Measurements from ENCODE around the gene ZNF415.
"Not testable (repeated sequence)": the region's sequence is repeated elsewhere in the genome, so short reads cannot be mapped to it uniquely, and the experiment has no call there.

ZNF415 gene

DNA sequence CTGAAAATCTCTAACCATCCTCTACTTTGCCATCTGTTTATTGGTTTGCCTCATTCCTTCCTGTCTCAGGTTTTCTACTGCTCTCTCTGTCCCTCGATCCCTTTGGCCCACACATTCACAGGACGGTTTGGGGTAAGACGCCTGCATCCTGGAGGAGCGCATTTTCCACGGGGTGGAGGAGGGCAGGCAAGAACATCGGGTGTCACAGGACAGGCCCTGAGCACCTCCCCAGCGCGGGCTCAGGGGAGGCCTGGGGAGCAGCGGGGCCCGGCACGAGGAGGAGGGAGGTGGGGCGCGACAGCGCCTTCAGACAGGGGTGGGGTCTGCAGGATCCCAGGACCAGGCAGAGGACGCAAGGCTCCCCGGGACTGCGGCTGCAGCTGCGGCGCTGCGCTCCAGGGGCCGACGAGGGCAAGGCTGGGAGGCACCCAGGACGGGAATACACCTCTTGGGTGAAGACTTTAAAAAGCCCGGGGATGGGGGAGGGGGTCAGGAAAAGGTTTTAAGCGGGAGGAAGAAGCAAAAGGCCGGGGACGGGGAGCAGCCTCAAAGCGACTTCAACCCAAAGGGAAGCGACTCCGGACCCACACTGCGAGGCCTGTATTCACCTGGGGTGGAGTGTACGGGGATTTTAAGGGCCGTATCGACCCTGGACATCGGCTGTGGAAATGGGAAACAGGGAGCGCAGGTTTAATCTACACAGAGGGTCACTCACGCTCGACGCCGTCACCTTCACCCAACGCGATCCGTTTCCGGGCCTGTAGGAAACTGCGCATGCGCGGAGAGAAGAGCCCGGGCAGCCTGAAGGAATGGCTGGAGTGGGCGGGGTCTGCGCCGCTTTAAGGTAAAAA is at the start of gene ZNF415:
TSS of gene ZNF415 (minus strand) at position 770 of the 851 bp plus-strand sequence. CDS start 10,234 bp downstream, outside the sequence.
- DNase-seq: peak; percentile 65

GRCh38 chr19:53182202-53182601 is 49.5 kb upstream of the ZNF415 start:
- DNase-seq: no peak

DNA sequence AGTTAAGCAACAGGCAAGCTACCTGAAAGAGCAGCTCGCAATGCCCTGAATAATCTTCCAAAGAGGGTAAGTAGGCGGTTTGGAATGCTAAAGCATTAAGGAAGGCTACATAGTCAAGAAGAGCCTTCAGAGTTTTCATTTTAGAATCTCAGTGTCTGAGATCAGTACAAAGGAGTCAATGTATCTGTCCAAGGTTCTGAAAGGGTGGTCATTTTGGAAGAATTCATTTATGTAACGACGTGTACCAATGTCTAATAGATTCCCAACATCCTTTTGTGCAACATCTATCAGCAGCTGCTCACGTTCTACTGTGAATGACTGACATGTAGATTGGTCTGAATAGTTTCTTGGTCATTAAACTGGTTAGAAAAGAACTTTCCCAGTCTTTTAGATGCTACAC is 45.3 kb upstream of the ZNF415 start:
- no peak for DNase-seq

DNA sequence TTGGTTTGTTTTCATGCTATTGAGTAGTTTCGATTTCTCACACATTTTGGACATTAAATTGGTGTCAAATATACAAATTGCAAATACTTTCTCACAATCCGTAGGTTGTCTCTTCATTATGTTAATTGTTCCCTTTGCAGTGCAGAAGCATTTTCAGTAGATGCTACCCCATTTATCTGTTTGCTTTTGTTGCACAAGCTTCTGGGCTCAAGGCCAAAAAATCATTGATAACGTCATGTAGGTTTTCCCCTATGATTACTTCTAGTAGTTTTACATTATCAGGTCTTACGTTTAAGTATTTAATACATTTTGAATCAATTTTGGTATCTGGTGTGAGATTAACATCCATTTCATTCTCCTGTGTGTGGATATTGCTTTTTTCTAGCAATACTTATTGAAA is 40.2 kb upstream of the ZNF415 start:
- no peak for DNase-seq

DNA sequence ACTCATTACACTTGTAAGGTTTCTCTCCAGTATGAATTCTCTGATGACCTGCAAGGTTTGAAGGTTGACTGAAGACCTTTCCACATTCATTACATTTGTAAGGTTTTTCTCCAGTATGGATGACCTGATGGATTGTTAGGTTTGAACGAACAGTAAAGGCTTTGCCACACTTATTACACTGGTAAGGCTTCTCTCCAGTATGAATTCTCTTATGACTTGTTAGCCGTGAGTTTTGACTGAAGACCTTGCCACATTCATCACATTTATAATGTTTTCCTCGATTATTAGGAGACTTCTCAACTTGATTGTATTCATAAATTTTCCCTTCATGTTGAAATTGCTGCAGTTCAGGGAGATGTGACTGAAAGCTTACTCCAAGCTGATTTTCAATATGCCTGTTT is 33.0 kb upstream of the ZNF415 start:
- no peak for DNase-seq

DNA sequence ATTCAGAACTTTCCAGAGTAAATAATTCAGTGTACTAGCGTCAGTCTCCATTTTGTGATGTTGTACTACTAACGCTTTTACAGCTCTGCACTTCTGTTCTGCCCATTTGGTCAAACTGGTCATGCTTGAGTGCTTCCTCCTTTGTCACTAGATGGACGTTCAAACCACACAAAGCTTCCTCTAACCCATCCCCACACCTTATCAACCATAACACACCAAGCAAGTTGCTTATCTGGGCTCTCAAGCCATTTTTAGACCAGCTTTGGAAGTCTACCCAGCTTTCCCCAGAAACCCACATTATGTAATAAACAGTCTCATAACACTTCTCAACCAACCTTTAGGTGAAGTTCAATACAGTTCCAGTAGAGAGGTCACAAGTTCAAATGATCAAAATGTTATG is 28.4 kb upstream of the ZNF415 start:
- DNase-seq: no peak

GRCh38 chr19:53160350-53160749 is 27.6 kb upstream of the ZNF415 start:
- no peak for DNase-seq

GRCh38 chr19:53158119-53158656 is 25.5 kb upstream of the ZNF415 start:
- DNase-seq: peak; percentile 35

- no peak for DNase-seq
Measured at GRCh38 chr19:53157626-53158025, 24.9 kb upstream of the ZNF415 start.

DNA sequence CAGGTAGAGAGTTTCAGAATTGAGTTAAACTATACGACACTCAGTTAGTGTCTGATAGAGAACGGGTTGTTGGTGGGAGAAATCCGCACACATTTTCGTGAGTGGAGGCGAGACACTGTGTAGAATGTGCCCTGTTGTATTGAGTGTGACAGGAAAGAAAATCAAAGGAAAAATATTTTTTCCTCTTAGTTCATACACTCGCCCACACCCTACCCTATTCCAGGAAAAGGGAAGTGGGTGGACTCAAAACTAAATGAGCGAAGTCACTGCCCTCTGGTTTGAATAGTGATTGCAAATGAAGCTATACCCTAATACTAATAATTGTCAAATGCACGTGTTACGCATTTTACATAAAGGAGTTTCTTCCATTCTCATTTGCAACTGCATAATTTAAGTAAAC is 24.1 kb upstream of the ZNF415 start:
- no peak for DNase-seq

DNA sequence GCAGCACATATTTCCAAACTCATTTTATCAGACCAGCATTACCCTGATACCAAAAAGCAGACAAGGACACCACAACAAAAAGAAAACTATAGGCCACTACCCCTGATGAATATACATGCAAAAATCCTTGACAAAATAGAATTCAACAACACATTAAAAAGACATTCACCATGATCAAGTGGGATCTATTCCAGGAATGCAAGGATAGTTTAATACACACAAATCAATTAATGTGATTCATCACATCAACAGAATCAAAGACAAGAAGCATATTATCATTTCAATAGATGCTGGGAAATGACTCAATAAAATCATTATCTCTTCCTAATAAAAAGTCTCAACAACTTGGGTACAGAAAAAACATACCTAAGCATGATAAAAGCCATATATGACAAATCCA is 14.9 kb upstream of the ZNF415 start:
- no peak for DNase-seq

- DNase-seq: no peak
Measured at GRCh38 chr19:53140351-53140750, 7.6 kb upstream of the ZNF415 start.

- DNase-seq: no peak
Measured at GRCh38 chr19:53136432-53136831, 3.7 kb upstream of the ZNF415 start.

GRCh38 chr19:53131727-53132126 is 983 bp downstream of the ZNF415 start:
- no peak for DNase-seq

DNA sequence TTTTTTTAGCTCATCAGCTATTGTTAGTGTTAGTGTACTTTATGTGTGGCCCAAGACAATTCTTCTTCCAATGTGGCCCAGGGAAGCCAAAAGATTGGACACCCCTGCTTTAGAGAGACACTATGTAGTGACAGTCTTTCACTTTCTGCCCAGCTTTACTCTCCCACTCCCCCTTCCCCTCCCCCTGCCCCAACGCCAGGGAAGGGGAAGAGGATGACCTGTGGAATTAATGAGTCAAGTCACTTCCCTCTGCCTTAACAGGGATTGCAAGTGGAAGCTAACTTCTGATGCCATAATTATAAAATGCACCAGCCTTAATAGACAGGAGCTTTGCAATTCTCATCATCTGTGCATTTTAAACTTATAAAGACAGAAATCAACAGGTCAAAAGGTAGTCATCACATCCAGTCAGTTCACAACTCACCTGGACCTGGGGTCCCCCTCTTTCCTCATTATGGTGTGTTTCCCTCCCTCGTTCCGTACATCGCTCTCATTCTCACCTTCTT is 1.6 kb downstream of the ZNF415 start:
- DNase-seq: no peak

GRCh38 chr19:53130506-53130905 is 2.2 kb downstream of the ZNF415 start:
- no peak for DNase-seq

DNA sequence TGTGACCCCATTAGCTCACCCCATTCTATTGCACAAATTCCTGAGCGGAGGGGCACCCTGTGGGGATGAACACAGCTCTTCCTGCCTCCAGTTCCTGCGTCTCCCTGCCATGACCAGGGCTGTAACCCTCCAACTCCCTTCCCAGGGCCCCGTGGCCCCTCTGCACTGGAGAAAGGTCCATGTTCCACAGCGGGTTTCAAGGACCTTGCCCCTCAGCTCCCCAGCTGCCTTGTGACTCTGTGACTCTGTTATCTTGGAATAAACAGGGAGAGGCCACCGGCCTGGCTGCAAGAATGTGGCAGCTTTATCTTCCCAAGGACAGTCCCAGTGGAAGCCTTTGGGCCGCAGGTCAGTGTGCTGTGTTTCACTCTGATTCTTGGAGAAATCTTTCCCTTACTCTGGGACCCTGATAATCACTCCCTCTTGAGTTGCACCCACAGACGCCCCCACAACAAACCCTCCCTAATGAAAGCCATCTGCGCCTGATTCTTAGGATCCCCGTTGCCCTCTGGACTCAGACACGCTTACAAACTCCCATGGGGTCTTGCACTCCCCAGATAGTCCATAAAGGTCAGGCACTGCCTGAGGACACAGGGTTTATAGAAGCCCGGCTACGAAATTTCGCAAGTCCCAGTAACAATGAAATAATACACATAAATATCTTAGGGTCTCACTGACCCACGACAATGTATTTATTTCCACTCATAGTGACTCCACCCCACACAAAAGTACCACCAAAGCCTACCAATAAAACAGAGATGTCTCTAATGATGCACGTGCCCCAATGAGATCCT is 5.8 kb downstream of the ZNF415 start:
- DNase-seq: not testable (repeated sequence)

DNA sequence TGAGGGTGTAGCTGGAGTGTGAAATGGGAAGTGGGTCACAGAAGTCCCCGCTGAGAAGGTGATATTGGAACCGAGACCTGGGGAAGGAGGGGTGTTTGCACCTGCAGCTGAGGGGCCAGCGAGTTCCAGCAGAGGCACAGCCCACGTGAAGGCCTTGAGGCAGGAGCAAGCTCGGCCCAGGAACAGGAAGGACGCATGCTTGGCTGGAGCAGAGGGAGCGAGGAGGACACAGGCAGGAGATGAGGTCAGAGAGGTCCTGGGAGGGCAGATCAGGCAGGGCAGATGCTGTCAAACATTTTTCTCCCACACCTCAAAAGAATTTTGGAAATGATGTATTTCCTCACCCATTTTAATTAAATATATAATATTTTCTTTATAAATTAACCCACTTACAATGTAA is 9.3 kb downstream of the ZNF415 start:
- DNase-seq: no peak

DNA sequence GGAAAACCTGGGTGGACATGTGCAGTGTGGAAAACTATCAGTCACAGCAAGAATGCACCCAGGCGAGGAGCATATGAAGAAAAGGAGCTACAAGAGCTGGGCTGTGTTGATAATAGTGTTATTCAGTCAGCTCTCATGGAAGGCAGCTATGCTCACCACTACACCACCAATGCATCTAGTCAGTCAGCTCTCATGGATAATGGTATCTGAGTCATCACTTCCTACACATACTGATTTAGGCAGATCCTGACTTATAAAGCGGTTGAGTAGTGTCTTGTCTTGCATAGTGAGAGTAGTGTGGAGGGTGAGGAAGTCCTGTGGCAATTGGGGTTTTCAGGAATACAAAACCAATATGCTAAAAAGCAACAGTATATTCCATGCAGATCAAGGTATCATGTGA is 20.4 kb downstream of the ZNF415 start:
- DNase-seq: no peak

GRCh38 chr19:53109527-53109926 is 23.2 kb downstream of the ZNF415 start:
- DNase-seq: no peak

DNA sequence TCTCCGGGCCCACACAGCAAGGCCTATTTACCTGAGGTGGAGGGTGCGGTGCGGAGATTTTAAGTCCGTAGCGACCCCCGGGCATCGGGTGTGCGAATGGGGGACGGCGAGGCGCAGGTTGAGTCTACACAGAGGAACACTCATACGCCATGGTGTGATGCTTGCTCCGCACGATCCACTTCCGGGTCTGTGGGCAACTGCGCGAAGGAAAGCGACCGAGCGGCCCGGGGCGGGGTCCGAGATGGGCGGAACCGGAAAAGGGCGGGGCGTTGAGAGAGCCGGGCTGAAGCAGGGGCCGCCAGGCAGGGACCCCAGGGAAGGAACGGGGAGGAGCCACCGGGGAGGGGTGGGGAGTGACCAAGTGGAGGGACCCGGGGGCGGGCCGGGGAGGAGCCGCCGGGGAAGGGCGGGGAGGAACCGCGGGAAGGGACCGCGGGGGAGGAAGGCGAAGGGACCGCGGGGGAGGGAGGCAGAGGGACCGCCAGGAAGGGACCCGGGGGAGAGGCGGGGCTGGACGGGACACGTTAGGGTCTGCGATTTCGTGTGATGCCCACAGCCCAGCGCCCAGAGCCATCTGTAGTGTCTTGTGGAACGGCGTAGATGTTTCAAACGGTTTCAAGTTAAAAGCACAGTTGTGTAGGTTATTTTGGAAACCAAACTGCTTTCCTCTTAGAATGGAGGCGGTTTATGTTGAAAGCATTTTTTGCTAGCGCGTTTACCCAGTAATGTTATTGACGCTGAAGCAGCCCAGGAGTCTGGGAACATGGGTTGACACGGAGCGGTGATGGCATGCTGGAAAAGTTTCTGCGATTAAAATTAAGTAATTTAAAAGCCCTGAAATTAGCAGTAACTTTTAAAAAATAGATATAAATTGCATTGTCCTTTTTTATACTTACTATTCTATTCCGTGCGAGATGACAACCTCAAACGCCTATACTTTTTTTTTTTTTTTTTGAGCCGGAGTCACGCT is 29.2 kb downstream of the ZNF415 start, which contains the start of gene ZNF160:
TSS of gene ZNF160 (minus strand) at position 189 of the 970 bp plus-strand sequence. CDS start 17,146 bp downstream, outside the sequence.
- DNase-seq: peak; percentile 99

- peak; percentile 42 for DNase-seq
Measured at GRCh38 chr19:53102756-53103233, 29.9 kb downstream of the ZNF415 start.
